ENCODE results near the gene PDAP1. TPM values are rescaled to one million over a fixed set of nuclear protein-coding genes. Genes with fewer than 3 reads are reported as not detected.
A peak's percentile ranks its signal among the peaks of the same experiment; 100 is the strongest.

The PDAP1 gene
- total and polyA plus RNA-seq, 9 of the 15 experiments (the other 6 are each of a cell fraction or from before 2014, with no cell fraction given): 10.2 to 315 (median 129) TPM

GRCh38 chr7:99369767-99370391 lies 38.5 kb downstream of the PDAP1 start (continued):
- TF ChIP-seq ZNF449 (CRISPR knock-in tag; IDR thresholded peaks at IDR 0.05): no peak
- no peak for TF ChIP-seq ZNF140 (CRISPR knock-in tag; IDR thresholded peaks at IDR 0.05)
- no peak for TF ChIP-seq ZNF197 (CRISPR knock-in tag; IDR thresholded peaks at IDR 0.05; ENCODE audit: low read depth)
- no peak for TF ChIP-seq DACH1 (IDR thresholded peaks at IDR 0.05; ENCODE audit: partially characterized antibody)
- TF ChIP-seq BHLHE40 (IDR thresholded peaks at IDR 0.05; ENCODE audit: low read length): peak; percentile 35; the same call in 1 of the 2 replicates
- no peak for TF ChIP-seq FIP1L1 (IDR thresholded peaks at IDR 0.05; ENCODE audit: low read depth, low read length, poor library complexity, severe bottlenecking)
- peak; percentile 42; the same call in 1 of the 2 replicates for TF ChIP-seq NFIC (IDR thresholded peaks at IDR 0.05)
- no peak for TF ChIP-seq ZNF431 (CRISPR knock-in tag; IDR thresholded peaks at IDR 0.05)
- TF ChIP-seq TARDBP (IDR thresholded peaks at IDR 0.05): no peak
- peak; percentile 37; the same call in 1 of the 2 replicates for TF ChIP-seq TEAD4 (IDR thresholded peaks at IDR 0.05; ENCODE audit: low read length)
- TF ChIP-seq TEAD4 (CRISPR knock-in tag; IDR thresholded peaks at IDR 0.05; ENCODE audit: borderline replicate concordance): no peak
- peak; percentile 71 for TF ChIP-seq EP300 (IDR thresholded peaks at IDR 0.05; ENCODE audit: low read length)
- no peak for TF ChIP-seq PHF8 (IDR thresholded peaks at IDR 0.05; ENCODE audit: borderline replicate concordance, low read length)
- TF ChIP-seq ZC3H8 (IDR thresholded peaks at IDR 0.05): no peak
- no peak for TF ChIP-seq THAP7 (CRISPR knock-in tag; IDR thresholded peaks at IDR 0.05)
- TF ChIP-seq FOXP4 (CRISPR knock-in tag; IDR thresholded peaks at IDR 0.05; ENCODE audit: borderline replicate concordance): no peak
- TF ChIP-seq ZBTB12 (CRISPR knock-in tag; IDR thresholded peaks at IDR 0.05): no peak

Data from K562 (cell line).